Measurements from ENCODE around the gene LINGO3. TPM values are rescaled to one million over a fixed set of nuclear protein-coding genes. Genes with fewer than 3 reads are reported as not detected.

LINGO3 gene
- total RNA-seq, 4 donors from 2014 or later, result not detected

GRCh38 chr19:2296141-2296540, 11.8 kb downstream of the LINGO3 start:
- no peak for DNase-seq

GRCh38 chr19:2294687-2295335, 13.1 kb downstream of the LINGO3 start:
- Histone ChIP-seq H3K4me1 (peaks cover 0 to 30% of the 10 kb centered on the region in 2 donors), H3K9me3 (no peaks in the 10 kb centered on the region), H3K36me3 (no peaks in the 10 kb centered on the region), H3K4me3 (no peak overlapping the region), H3K27me3 (peaks cover 0 to 7% of the 10 kb centered on the region in 2 donors), H3K27ac (peak overlapping the region; percentile 41 to 57)
- DNase-seq, result peak; percentile 61 to 70
- TF ChIP-seq, protein P1, sequence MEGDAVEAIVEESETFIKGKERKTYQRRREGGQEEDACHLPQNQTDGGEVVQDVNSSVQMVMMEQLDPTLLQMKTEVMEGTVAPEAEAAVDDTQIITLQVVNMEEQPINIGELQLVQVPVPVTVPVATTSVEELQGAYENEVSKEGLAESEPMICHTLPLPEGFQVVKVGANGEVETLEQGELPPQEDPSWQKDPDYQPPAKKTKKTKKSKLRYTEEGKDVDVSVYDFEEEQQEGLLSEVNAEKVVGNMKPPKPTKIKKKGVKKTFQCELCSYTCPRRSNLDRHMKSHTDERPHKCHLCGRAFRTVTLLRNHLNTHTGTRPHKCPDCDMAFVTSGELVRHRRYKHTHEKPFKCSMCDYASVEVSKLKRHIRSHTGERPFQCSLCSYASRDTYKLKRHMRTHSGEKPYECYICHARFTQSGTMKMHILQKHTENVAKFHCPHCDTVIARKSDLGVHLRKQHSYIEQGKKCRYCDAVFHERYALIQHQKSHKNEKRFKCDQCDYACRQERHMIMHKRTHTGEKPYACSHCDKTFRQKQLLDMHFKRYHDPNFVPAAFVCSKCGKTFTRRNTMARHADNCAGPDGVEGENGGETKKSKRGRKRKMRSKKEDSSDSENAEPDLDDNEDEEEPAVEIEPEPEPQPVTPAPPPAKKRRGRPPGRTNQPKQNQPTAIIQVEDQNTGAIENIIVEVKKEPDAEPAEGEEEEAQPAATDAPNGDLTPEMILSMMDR (IDR thresholded peaks at IDR 0.05), result no peak
- TF ChIP-seq POLR2A (IDR thresholded peaks at IDR 0.05), result no peak
- intact Hi-C loops (cut with DNase I; ENCODE audit: low total_unique reads), result no loop called here

More at GRCh38 chr19:2296141-2296540, 11.8 kb downstream of the LINGO3 start:
- TF ChIP-seq, protein P1 (IDR thresholded peaks at IDR 0.05), result no peak
- TF ChIP-seq POLR2A (IDR thresholded peaks at IDR 0.05), result no peak
- peaks cover 0 to 22% of the 10 kb centered on the region in 2 donors for H3K4me1 ChIP-seq
- no peak overlapping the region for H3K4me3 ChIP-seq
- intact Hi-C loops (cut with DNase I; ENCODE audit: low total_unique reads), result no loop called here
- H3K36me3 ChIP-seq, result no peaks in the 10 kb centered on the region
- no peaks in the 10 kb centered on the region for H3K9me3 ChIP-seq
- no peak overlapping the region for H3K27ac ChIP-seq
- H3K27me3 ChIP-seq, result no peaks in the 10 kb centered on the region

- DNase-seq, result no peak
- no peak for TF ChIP-seq POLR2A (IDR thresholded peaks at IDR 0.05)
- TF ChIP-seq, protein P1 (IDR thresholded peaks at IDR 0.05), result no peak
- peaks cover 6 to 11% of the 10 kb centered on the region in 2 donors for H3K27me3 ChIP-seq
- H3K9me3 ChIP-seq, result no peaks in the 10 kb centered on the region
- no peak overlapping the region for H3K4me3 ChIP-seq
- H3K36me3 ChIP-seq, result no peaks in the 10 kb centered on the region
- peaks cover 0 to 30% of the 10 kb centered on the region in 2 donors for H3K4me1 ChIP-seq
- intact Hi-C loops (cut with DNase I; ENCODE audit: low total_unique reads), result no loop called here
- H3K27ac ChIP-seq, result no peak overlapping the region
Observed at GRCh38 chr19:2291185-2291751, 16.7 kb downstream of the LINGO3 start.

DNA sequence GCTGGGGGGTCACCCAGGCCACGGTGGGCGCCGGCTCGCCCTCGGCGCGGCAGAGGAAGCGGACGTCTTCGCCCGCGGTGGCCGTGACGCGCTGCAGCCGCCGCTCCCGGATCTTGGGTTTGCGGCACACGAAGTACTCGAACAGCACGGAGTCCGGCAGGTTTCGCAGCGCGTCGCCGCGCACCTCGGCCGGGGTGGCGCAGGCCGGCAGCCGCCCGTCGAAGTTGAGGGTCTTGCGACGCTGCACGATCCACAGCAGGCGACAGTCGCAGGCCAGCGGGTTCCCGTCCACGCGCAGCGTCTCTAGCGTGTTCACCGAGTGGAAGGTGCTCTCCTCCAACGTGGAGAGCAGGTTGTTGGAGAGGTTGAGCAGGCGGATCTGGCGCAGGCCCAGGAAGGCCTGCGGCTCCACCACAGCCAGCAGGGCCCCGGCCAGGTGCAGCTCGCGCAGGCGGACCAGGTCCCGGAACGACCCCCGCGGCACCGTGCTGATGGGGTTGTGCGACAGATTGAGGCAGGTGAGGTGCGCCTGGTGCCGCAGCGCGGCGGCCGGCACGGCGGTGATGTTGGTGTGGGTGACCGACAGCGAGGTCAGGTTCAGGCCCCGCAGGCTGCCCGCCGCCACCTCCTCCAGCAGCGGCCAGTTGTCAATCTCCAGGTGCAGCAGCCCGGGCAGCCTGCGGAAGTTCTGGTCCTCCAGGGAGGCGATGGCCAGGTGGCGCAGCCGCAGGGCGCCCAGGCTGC, 17.3 kb downstream of the LINGO3 start:
- H3K9me3 ChIP-seq, result no peaks in the 10 kb centered on the region
- H3K27ac ChIP-seq, result no peak overlapping the region
- H3K27me3 ChIP-seq, result peaks cover 6 to 11% of the 10 kb centered on the region in 2 donors
- DNase-seq, result no peak
- no peak overlapping the region for H3K4me3 ChIP-seq
- H3K4me1 ChIP-seq, result peaks cover 0 to 30% of the 10 kb centered on the region in 2 donors
- TF ChIP-seq, protein P1 (IDR thresholded peaks at IDR 0.05), result no peak
- no peak for TF ChIP-seq POLR2A (IDR thresholded peaks at IDR 0.05)
- H3K36me3 ChIP-seq, result no peaks in the 10 kb centered on the region
- intact Hi-C loops (cut with DNase I; ENCODE audit: low total_unique reads), result no loop called here
